ENCODE data around the gene SLC26A1. TPM values are rescaled to one million over a fixed set of nuclear protein-coding genes. Genes with fewer than 3 reads are reported as not detected.

The SLC26A1 gene
- total RNA-seq, 1 experiment from 2014 or later, result 1.8 TPM

- Histone ChIP-seq H3K9me3 (ENCODE audit: control insufficient read depth, insufficient read depth, low read depth, low read length) (no peaks in the 10 kb centered on the region), H3K27me3 (ENCODE audit: control insufficient read depth, insufficient read depth, low read length) (no peaks in the 10 kb centered on the region), H3K4me1 (ENCODE audit: control insufficient read depth, insufficient read depth, low read length) (peaks cover 18% of the 10 kb centered on the region), H3K27ac (ENCODE audit: low read length) (peak overlapping the region; percentile 73), H3K36me3 (ENCODE audit: control insufficient read depth, insufficient read depth, low read length) (no peaks in the 10 kb centered on the region), H3K4me3 (ENCODE audit: low read depth in 2 of 2, low read length in 2 of 2) (peak overlapping the region in 1 of 2 experiments; percentile 37; a peak in 3 of 4 replicates)
- in situ Hi-C loops (cut with HindIII; ENCODE audit: low pct_unique_long_range_greater_than_20kb, low sequenced_read_pairs), result no loop called here
- DNase-seq (ENCODE audit: low read depth, low spot score) (peak; percentile 46), ATAC-seq (peak; percentile 71)
- no TSS peak for BruUV-seq (replicated peaks)
- TF ChIP-seq TCF7L2 (IDR thresholded peaks at IDR 0.05; ENCODE audit: low read depth, low read length) (peak; percentile 73), POLR2AphosphoS5 (IDR thresholded peaks at IDR 0.05; ENCODE audit: low read depth, low read length) (no peak)
- CTCF ChIA-PET, result no interaction called here
- POLR2A ChIA-PET, result no interaction called here
- intact Hi-C loops (cut with micrococcal nuclease; ENCODE audit: unreplicated experiment), result no loop called here
Observed at GRCh38 chr4:992297-993110, 700 bp downstream of the SLC26A1 start.

- ChIA-PET POLR2A (no interaction called here), CTCF (no interaction called here)
- ATAC-seq (no peak), DNase-seq (ENCODE audit: low read depth, low spot score) (no peak)
- BruUV-seq (replicated peaks), result no TSS peak
- Histone ChIP-seq H3K4me1 (ENCODE audit: control insufficient read depth, insufficient read depth, low read length) (peaks cover 18% of the 10 kb centered on the region), H3K27me3 (ENCODE audit: control insufficient read depth, insufficient read depth, low read length) (no peaks in the 10 kb centered on the region), H3K9me3 (ENCODE audit: control insufficient read depth, insufficient read depth, low read depth, low read length) (no peaks in the 10 kb centered on the region), H3K36me3 (ENCODE audit: control insufficient read depth, insufficient read depth, low read length) (no peaks in the 10 kb centered on the region), H3K27ac (ENCODE audit: low read length) (peak overlapping the region; percentile 73), H3K4me3 (ENCODE audit: low read depth in 2 of 2, low read length in 2 of 2) (no peak overlapping the region)
- in situ Hi-C loops (cut with HindIII; ENCODE audit: low pct_unique_long_range_greater_than_20kb, low sequenced_read_pairs), result no loop called here
- intact Hi-C loops (cut with micrococcal nuclease; ENCODE audit: unreplicated experiment), result no loop called here
- TF ChIP-seq SIN3A (IDR thresholded peaks at IDR 0.05; ENCODE audit: borderline replicate concordance, insufficient read depth, low read depth, low read length) (no peak), TCF7L2 (IDR thresholded peaks at IDR 0.05; ENCODE audit: low read depth, low read length) (no peak), CTCF (IDR thresholded peaks at IDR 0.05) (no peak), POLR2AphosphoS5 (IDR thresholded peaks at IDR 0.05; ENCODE audit: low read depth, low read length) (no peak)
- TF ChIP-seq, protein P1, sequence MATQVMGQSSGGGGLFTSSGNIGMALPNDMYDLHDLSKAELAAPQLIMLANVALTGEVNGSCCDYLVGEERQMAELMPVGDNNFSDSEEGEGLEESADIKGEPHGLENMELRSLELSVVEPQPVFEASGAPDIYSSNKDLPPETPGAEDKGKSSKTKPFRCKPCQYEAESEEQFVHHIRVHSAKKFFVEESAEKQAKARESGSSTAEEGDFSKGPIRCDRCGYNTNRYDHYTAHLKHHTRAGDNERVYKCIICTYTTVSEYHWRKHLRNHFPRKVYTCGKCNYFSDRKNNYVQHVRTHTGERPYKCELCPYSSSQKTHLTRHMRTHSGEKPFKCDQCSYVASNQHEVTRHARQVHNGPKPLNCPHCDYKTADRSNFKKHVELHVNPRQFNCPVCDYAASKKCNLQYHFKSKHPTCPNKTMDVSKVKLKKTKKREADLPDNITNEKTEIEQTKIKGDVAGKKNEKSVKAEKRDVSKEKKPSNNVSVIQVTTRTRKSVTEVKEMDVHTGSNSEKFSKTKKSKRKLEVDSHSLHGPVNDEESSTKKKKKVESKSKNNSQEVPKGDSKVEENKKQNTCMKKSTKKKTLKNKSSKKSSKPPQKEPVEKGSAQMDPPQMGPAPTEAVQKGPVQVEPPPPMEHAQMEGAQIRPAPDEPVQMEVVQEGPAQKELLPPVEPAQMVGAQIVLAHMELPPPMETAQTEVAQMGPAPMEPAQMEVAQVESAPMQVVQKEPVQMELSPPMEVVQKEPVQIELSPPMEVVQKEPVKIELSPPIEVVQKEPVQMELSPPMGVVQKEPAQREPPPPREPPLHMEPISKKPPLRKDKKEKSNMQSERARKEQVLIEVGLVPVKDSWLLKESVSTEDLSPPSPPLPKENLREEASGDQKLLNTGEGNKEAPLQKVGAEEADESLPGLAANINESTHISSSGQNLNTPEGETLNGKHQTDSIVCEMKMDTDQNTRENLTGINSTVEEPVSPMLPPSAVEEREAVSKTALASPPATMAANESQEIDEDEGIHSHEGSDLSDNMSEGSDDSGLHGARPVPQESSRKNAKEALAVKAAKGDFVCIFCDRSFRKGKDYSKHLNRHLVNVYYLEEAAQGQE (IDR thresholded peaks at IDR 0.05; ENCODE audit: insufficient read depth in 1 of 2, low read depth in 2 of 2, low read length in 1 of 2), result no peak
Observed at GRCh38 chr4:991451-992296, 1.5 kb downstream of the SLC26A1 start.

All from Panc1 (cell line).